Measurements from ENCODE around the gene CCER1. TPM values are rescaled to one million over a fixed set of nuclear protein-coding genes. Genes with fewer than 3 reads are reported as not detected.

The CCER1 gene
- not detected in 2 replicates for total RNA-seq (ENCODE audit: low replicate concordance)

- no peaks in the 10 kb centered on the region for H3K36me3 ChIP-seq
- H4K20me1 ChIP-seq (ENCODE audit: low read depth), result no peaks in the 10 kb centered on the region
- Mint-ChIP-seq H3K9me3 (no peaks in the 10 kb centered on the region), H3K27ac (no peak within 1 kb of the TSS), H3K4me1 (no peaks in the 10 kb centered on the region), H3K27me3 (ENCODE audit: insufficient read depth, low read depth) (no peaks in the 10 kb centered on the region), H3K36me3 (no peaks in the 10 kb centered on the region), H3K4me3 (no peak within 1 kb of the TSS)
- H3K27me3 ChIP-seq, result no peaks in the 10 kb centered on the region
- TF ChIP-seq EZH2 (IDR thresholded peaks at IDR 0.05) (no peak), CTCF (IDR thresholded peaks at IDR 0.05) (no peak), EZH2phosphoT487 (IDR thresholded peaks at IDR 0.05) (no peak)
- no peaks in the 10 kb centered on the region for H3K79me2 ChIP-seq (ENCODE audit: low read depth)
- H3K9me3 ChIP-seq (ENCODE audit: low read depth), result no peaks in the 10 kb centered on the region
- H3K4me3 ChIP-seq, result no peak within 1 kb of the TSS
- no peak within 1 kb of the TSS for H3K27ac ChIP-seq
- no peak within 1 kb of the TSS for H3K4me2 ChIP-seq
- no peaks in the 10 kb centered on the region for H3K4me1 ChIP-seq
- no peak for DNase-seq (ENCODE audit: low spot score)
- peak within 1 kb of the TSS; percentile 17 for H2AFZ ChIP-seq (replicated peaks)
- H3F3A ChIP-seq (ENCODE audit: low read depth), result no peaks in the 10 kb centered on the region
- no peak within 1 kb of the TSS for H3K9ac ChIP-seq
Observed at GRCh38 chr12:90954921-90955320, at the start of gene CCER1. TSS of gene CCER1 (minus strand) at chr12:90955176. CDS start at chr12:90954742, 434 bp downstream.

DNA sequence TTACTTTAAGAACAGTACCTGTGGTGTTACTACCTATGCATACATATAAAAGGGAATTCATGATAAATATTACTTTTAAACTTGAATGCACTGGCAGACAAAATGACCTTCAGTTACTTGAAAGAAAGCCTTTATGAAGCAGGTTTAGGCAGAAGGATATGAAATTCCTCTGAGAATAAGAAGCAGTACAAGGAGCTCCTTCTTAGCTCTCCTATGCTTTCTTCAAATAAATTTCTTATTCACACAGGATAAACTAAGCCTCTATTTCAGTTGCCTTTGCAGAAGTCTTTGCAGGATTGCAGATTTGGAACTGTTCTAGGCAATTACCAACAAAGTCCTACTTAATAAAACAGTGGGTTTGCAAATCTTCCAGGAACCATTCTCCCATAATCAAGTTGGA lies 48.8 kb upstream of the CCER1 start:
- Histone ChIP-seq H3F3A (ENCODE audit: low read depth) (no peaks in the 10 kb centered on the region), H3K9me3 (ENCODE audit: low read depth) (no peaks in the 10 kb centered on the region), H2AFZ (replicated peaks) (no peak overlapping the region), H4K20me1 (ENCODE audit: low read depth) (no peaks in the 10 kb centered on the region), H3K9ac (no peak overlapping the region), H3K27me3 (no peaks in the 10 kb centered on the region), H3K27ac (no peak overlapping the region), H3K36me3 (no peaks in the 10 kb centered on the region), H3K4me1 (no peaks in the 10 kb centered on the region), H3K4me2 (no peak overlapping the region), H3K4me3 (no peak overlapping the region), H3K79me2 (ENCODE audit: low read depth) (no peaks in the 10 kb centered on the region)
- Mint-ChIP-seq H3K36me3 (no peaks in the 10 kb centered on the region), H3K4me3 (no peak overlapping the region), H3K4me1 (no peaks in the 10 kb centered on the region), H3K9me3 (no peaks in the 10 kb centered on the region), H3K27me3 (ENCODE audit: insufficient read depth, low read depth) (no peaks in the 10 kb centered on the region), H3K27ac (no peak overlapping the region)
- DNase-seq (ENCODE audit: low spot score), result no peak
- TF ChIP-seq EZH2phosphoT487 (IDR thresholded peaks at IDR 0.05) (no peak), EZH2 (IDR thresholded peaks at IDR 0.05) (no peak), CTCF (IDR thresholded peaks at IDR 0.05) (no peak)

- no peaks in the 10 kb centered on the region for H3K9me3 ChIP-seq (ENCODE audit: low read depth)
- no peak overlapping the region for H2AFZ ChIP-seq (replicated peaks)
- H3K27ac ChIP-seq, result no peak overlapping the region
- H3K4me1 Mint-ChIP-seq, result no peaks in the 10 kb centered on the region
- no peaks in the 10 kb centered on the region for H3K36me3 ChIP-seq
- H3K4me3 ChIP-seq, result no peak overlapping the region
- no peaks in the 10 kb centered on the region for H3K9me3 Mint-ChIP-seq
- no peak overlapping the region for H3K4me3 Mint-ChIP-seq
- H3K27me3 ChIP-seq, result no peaks in the 10 kb centered on the region
- H3K4me2 ChIP-seq, result no peak overlapping the region
- no peak for DNase-seq (ENCODE audit: low spot score)
- H4K20me1 ChIP-seq (ENCODE audit: low read depth), result no peaks in the 10 kb centered on the region
- no peak overlapping the region for H3K9ac ChIP-seq
- no peak for TF ChIP-seq EZH2phosphoT487 (IDR thresholded peaks at IDR 0.05)
- no peaks in the 10 kb centered on the region for H3F3A ChIP-seq (ENCODE audit: low read depth)
- no peaks in the 10 kb centered on the region for H3K36me3 Mint-ChIP-seq
- H3K4me1 ChIP-seq, result no peaks in the 10 kb centered on the region
- no peak overlapping the region for H3K27ac Mint-ChIP-seq
- no peaks in the 10 kb centered on the region for H3K79me2 ChIP-seq (ENCODE audit: low read depth)
- no peaks in the 10 kb centered on the region for H3K27me3 Mint-ChIP-seq (ENCODE audit: insufficient read depth, low read depth)
Observed at GRCh38 chr12:91001306-91001705, 46.3 kb upstream of the CCER1 start.

DNA sequence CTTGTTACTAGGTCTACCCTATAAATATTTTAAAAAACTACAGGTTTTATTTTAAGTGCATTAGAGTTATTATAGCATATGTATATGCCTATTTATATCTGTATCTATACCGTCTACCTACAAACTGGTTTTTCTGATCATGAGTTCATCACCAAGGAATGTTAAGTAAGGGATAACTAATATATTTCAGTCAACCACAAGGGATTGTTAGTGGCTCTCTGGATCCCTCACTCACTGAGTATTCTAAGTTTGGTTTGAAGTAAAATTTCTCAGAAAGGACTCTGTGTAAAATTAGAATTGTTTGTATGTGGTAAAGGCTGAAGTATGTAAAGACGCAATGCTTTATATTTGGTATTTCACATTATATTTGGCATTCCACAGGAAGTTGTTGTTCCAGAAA lies 45.0 kb upstream of the CCER1 start:
- no peaks in the 10 kb centered on the region for H3F3A ChIP-seq (ENCODE audit: low read depth)
- H3K36me3 Mint-ChIP-seq, result no peaks in the 10 kb centered on the region
- no peaks in the 10 kb centered on the region for H3K27me3 ChIP-seq
- DNase-seq (ENCODE audit: low spot score), result no peak
- no peak overlapping the region for H3K27ac ChIP-seq
- no peak overlapping the region for H3K4me3 Mint-ChIP-seq
- no peak overlapping the region for H3K4me3 ChIP-seq
- H3K9me3 ChIP-seq (ENCODE audit: low read depth), result no peaks in the 10 kb centered on the region
- no peak overlapping the region for H2AFZ ChIP-seq (replicated peaks)
- H3K4me1 ChIP-seq, result no peaks in the 10 kb centered on the region
- no peak overlapping the region for H3K27ac Mint-ChIP-seq
- H3K27me3 Mint-ChIP-seq (ENCODE audit: insufficient read depth, low read depth), result no peaks in the 10 kb centered on the region
- no peaks in the 10 kb centered on the region for H3K9me3 Mint-ChIP-seq
- TF ChIP-seq CTCF (IDR thresholded peaks at IDR 0.05) (no peak), EZH2phosphoT487 (IDR thresholded peaks at IDR 0.05) (no peak), EZH2 (IDR thresholded peaks at IDR 0.05) (no peak)
- H4K20me1 ChIP-seq (ENCODE audit: low read depth), result no peaks in the 10 kb centered on the region
- H3K9ac ChIP-seq, result no peak overlapping the region
- H3K79me2 ChIP-seq (ENCODE audit: low read depth), result no peaks in the 10 kb centered on the region
- peaks cover 5% of the 10 kb centered on the region for H3K4me1 Mint-ChIP-seq
- H3K36me3 ChIP-seq, result no peaks in the 10 kb centered on the region
- H3K4me2 ChIP-seq, result no peak overlapping the region
